Body of pancreas (tissue), 4 donors: Measurements from ENCODE around the gene PVALEF. TPM values are rescaled to one million over a fixed set of nuclear protein-coding genes. Genes with fewer than 3 reads are reported as not detected.
"Not testable (repeated sequence)": the region's sequence is repeated elsewhere in the genome, so short reads cannot be mapped to it uniquely, and the experiment has no call there.

ENCODE experiments used
- ATAC-seq: fragments of 150-250 bp; one replicate; pipeline ENCODE4 v1.9.1; 2016
- DNase-seq, 4 donors: peaks; one replicate each; pipeline ENCODE4 v3.0.0-alpha.2; 2019
- H3K27ac ChIP-seq, 4 donors: fragments of 200-600 bp; sonication (generic); 1 replicate in 3 of 4; 2 replicates in 1 of 4; pipeline versions ENCODE4 v1.5.1 to v1.6.1; 2016 to 2019; ENCODE audit warnings: mild to moderate bottlenecking in 1 of 4, mixed read lengths in 1 of 4, moderate library complexity in 1 of 4
- H3K27me3 ChIP-seq, 2 donors: fragments of 200-600 bp; sonication (generic); one replicate each; pipeline ENCODE4 v1.6.0; 2016; ENCODE audit warnings: mild to moderate bottlenecking in 1 of 2
- H3K36me3 ChIP-seq, 2 donors: fragments of 200-600 bp; sonication (generic); replicated peaks in 1 of 2; 2 replicates each; pipeline ENCODE4 v1.5.1; 2016; ENCODE audit warnings: low read depth in 2 of 2; ENCODE audit not compliant: insufficient read depth in 1 of 2
- H3K4me1 ChIP-seq: fragments of 200-600 bp; sonication (generic); one replicate; pipeline ENCODE4 v1.6.0; 2016
- H3K4me3 ChIP-seq, 2 donors: fragments of 200-600 bp; sonication (generic); 1 replicate in 1 of 2; 2 replicates in 1 of 2; pipeline ENCODE4 v1.5.1; 2016 to 2019
- H3K9me3 ChIP-seq, 3 donors: fragments of 200-600 bp; sonication (generic); 1 replicate in 2 of 3; 2 replicates in 1 of 3; pipeline ENCODE4 v1.5.1; 2016
- POLR2A ChIP-seq, 3 donors: fragments of 450-650 bp; IDR thresholded peaks; one replicate each; pipeline ENCODE4 v1.6.1; 2016; ENCODE audit warnings: antibody characterized with exemption in 3 of 3, mild to moderate bottlenecking in 2 of 3
- WGBS, 2 donors: methylation state at CpG; one replicate each; pipeline ENCODE4 v1.1.5; 2017; 5-methylcytosine and 5-hydroxymethylcytosine counted together
- intact Hi-C: fragments of 100-400 bp; cut with DNase I; formaldehyde crosslinking; loops from one replicate; pipeline ENCODE4 v1.15.1; 2023
- total RNA-seq, 2 donors: library from RNA; depleted of rRNA; stranded (reverse); fragments of >200 nt; gene quantifications; one replicate each; pipeline ENCODE4 v1.1.0, GENCODE V29; 2016
- TF ChIP-seq, protein P1 (sequence below), 7 experiments: fragments of 450-650 bp in 4 of 7; fragments of 200-600 bp in 3 of 7; sonication (generic) in 3 of 7; IDR thresholded peaks; one replicate each; pipeline ENCODE4 v1.5.1; 2016 to 2019; ENCODE audit warnings: antibody characterized with exemption in 7 of 7

Gene PVALEF
- total RNA-seq, 2 donors from 2014 or later, result not detected

- ATAC-seq (peak; percentile 6), DNase-seq (no peak)
- H3K27me3 ChIP-seq, result no peaks in the 10 kb centered on the region
- no peak overlapping the region for H3K27ac ChIP-seq
- H3K36me3 ChIP-seq, result no peaks in the 10 kb centered on the region
- TF ChIP-seq, protein P1, sequence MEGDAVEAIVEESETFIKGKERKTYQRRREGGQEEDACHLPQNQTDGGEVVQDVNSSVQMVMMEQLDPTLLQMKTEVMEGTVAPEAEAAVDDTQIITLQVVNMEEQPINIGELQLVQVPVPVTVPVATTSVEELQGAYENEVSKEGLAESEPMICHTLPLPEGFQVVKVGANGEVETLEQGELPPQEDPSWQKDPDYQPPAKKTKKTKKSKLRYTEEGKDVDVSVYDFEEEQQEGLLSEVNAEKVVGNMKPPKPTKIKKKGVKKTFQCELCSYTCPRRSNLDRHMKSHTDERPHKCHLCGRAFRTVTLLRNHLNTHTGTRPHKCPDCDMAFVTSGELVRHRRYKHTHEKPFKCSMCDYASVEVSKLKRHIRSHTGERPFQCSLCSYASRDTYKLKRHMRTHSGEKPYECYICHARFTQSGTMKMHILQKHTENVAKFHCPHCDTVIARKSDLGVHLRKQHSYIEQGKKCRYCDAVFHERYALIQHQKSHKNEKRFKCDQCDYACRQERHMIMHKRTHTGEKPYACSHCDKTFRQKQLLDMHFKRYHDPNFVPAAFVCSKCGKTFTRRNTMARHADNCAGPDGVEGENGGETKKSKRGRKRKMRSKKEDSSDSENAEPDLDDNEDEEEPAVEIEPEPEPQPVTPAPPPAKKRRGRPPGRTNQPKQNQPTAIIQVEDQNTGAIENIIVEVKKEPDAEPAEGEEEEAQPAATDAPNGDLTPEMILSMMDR (IDR thresholded peaks at IDR 0.05), result no peak
- TF ChIP-seq POLR2A (IDR thresholded peaks at IDR 0.05), result no peak
- H3K9me3 ChIP-seq, result no peaks in the 10 kb centered on the region
- intact Hi-C loops, result loop anchor here (5.0 to 10.0 kb wide), 2 partner anchors 54 to 92 kb away; partner anchors contain the start of genes NDUFAF8 and TEPSIN
- peaks cover 13% of the 10 kb centered on the region for H3K4me1 ChIP-seq
- no peak overlapping the region for H3K4me3 ChIP-seq
- WGBS, 2 donors, result 54 to 92% methylated on average over 2 to 10 of the region's 11 CpGs
Measured at GRCh38 chr17:81143200-81143527, 22.1 kb upstream of the PVALEF start.

GRCh38 chr17:81143717-81144422 is 21.4 kb upstream of the PVALEF start:
- H3K27me3 ChIP-seq, result no peaks in the 10 kb centered on the region
- H3K4me1 ChIP-seq, result peaks cover 13% of the 10 kb centered on the region
- H3K4me3 ChIP-seq, result no peak overlapping the region
- H3K9me3 ChIP-seq, result no peaks in the 10 kb centered on the region
- intact Hi-C loops, result loop anchor here (5.0 to 10.0 kb wide), 2 partner anchors 53 to 91 kb away; partner anchors contain the start of genes NDUFAF8 and TEPSIN
- TF ChIP-seq, protein P1 (IDR thresholded peaks at IDR 0.05), result no peak
- no peak for TF ChIP-seq POLR2A (IDR thresholded peaks at IDR 0.05)
- ATAC-seq (no peak), DNase-seq (no peak)
- H3K27ac ChIP-seq, result no peak overlapping the region
- H3K36me3 ChIP-seq, result no peaks in the 10 kb centered on the region
- WGBS, 2 donors, result 76 to 85% methylated on average over 11 to 16 of the region's 17 CpGs

GRCh38 chr17:81144423-81144781 is 20.9 kb upstream of the PVALEF start:
- H3K36me3 ChIP-seq, result no peaks in the 10 kb centered on the region
- 87 to 96% methylated on average over 9 to 14 of the region's 14 CpGs for WGBS, 2 donors
- H3K4me3 ChIP-seq, result no peak overlapping the region
- intact Hi-C loops, result loop anchor here (5.0 to 10.0 kb wide), 2 partner anchors 53 to 90 kb away; partner anchors contain the start of genes NDUFAF8 and TEPSIN
- H3K27ac ChIP-seq, result no peak overlapping the region
- no peaks in the 10 kb centered on the region for H3K9me3 ChIP-seq
- peaks cover 13% of the 10 kb centered on the region for H3K4me1 ChIP-seq
- DNase-seq (no peak), ATAC-seq (no peak)
- TF ChIP-seq POLR2A (IDR thresholded peaks at IDR 0.05), result no peak
- TF ChIP-seq, protein P1 (IDR thresholded peaks at IDR 0.05), result no peak
- H3K27me3 ChIP-seq, result no peaks in the 10 kb centered on the region

GRCh38 chr17:81146208-81146607 is 19.1 kb upstream of the PVALEF start:
- not testable (repeated sequence) for ATAC-seq, H3K9me3 ChIP-seq, H3K27ac ChIP-seq, DNase-seq, H3K36me3 ChIP-seq, H3K4me3 ChIP-seq, H3K27me3 ChIP-seq
- WGBS, 2 donors, result 81 to 86% methylated on average over 10 of the region's 10 CpGs
- peaks cover 13% of the 10 kb centered on the region for H3K4me1 ChIP-seq
- intact Hi-C loops, result loop anchor here (10.0 kb wide), 1 partner anchor 89 kb away; the partner anchor contains the start of genes NDUFAF8 and TEPSIN

DNA sequence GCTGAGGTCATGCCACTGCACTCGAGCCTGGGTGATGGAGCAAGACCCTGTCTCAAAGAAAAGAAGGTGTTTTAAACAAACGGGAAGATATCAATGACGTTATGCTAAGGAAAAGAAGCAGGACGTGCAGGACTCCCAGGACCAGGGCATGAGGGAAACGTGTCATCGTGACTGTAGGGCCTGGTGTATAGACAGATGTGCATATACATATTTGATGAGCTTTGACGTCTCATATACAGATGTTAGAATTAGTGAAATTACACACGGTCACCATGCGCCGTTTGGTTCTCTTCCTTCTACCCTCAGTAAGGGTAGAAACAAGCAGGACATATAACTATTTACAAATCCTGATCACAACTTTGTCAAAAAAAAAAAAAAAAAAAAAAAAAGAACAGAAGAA is 17.6 kb upstream of the PVALEF start:
- no peak for ATAC-seq
- Histone ChIP-seq H3K36me3 (no peaks in the 10 kb centered on the region), H3K4me1 (peaks cover 9% of the 10 kb centered on the region), H3K4me3 (no peak overlapping the region), H3K9me3 (no peaks in the 10 kb centered on the region), H3K27ac (no peak overlapping the region), H3K27me3 (no peaks in the 10 kb centered on the region)
- 82 to 90% methylated on average over 10 of the region's 10 CpGs for WGBS, 2 donors
- no peak for DNase-seq
- TF ChIP-seq, protein P1 (IDR thresholded peaks at IDR 0.05), result no peak
- TF ChIP-seq POLR2A (IDR thresholded peaks at IDR 0.05), result no peak
- intact Hi-C loops, result loop anchor here (10.0 kb wide), 1 partner anchor 87 kb away; the partner anchor contains the start of genes NDUFAF8 and TEPSIN
